ENCODE measurements around the gene ETFA.

The ETFA gene

GRCh38 chr15:76321171-76321570 lies 9.9 kb upstream of the ETFA start (continued):
- TF ChIP-seq ZNF692 (tag by site-specific recombination; IDR thresholded peaks at IDR 0.05) = no peak
- TF ChIP-seq SP7 (tag by site-specific recombination; IDR thresholded peaks at IDR 0.05) = peak; percentile 72
- no peak for TF ChIP-seq GLI2 (tag by site-specific recombination; IDR thresholded peaks at IDR 0.05; ENCODE audit: borderline replicate concordance, low read depth)
- no peak for TF ChIP-seq ZNF23 (tag by site-specific recombination; IDR thresholded peaks at IDR 0.05; ENCODE audit: borderline replicate concordance)
- TF ChIP-seq ZBTB11 (tag by site-specific recombination; conservative IDR thresholded peaks at IDR 0.05; ENCODE audit: low read depth) = no peak
- TF ChIP-seq ZNF350 (tag by site-specific recombination; IDR thresholded peaks at IDR 0.05) = no peak
- TF ChIP-seq ZNF433 (tag by site-specific recombination; IDR thresholded peaks at IDR 0.05; ENCODE audit: low read depth) = no peak
- peak; percentile 83 for TF ChIP-seq ZBTB6 (tag by site-specific recombination; IDR thresholded peaks at IDR 0.05)
- TF ChIP-seq ZNF518A (tag by site-specific recombination; conservative IDR thresholded peaks at IDR 0.05; ENCODE audit: low read depth) = no peak
- TF ChIP-seq REPIN1 (tag by site-specific recombination; IDR thresholded peaks at IDR 0.05; ENCODE audit: low read depth) = peak; percentile 44; the same call in 1 of the 2 replicates
- TF ChIP-seq ZNF274 (IDR thresholded peaks at IDR 0.05; ENCODE audit: low read length) = no peak
- no peak for TF ChIP-seq ZNF274 (tag by site-specific recombination; IDR thresholded peaks at IDR 0.05; ENCODE audit: borderline replicate concordance)
- no peak for TF ChIP-seq ZNF623 (tag by site-specific recombination; IDR thresholded peaks at IDR 0.05)
- TF ChIP-seq ZNF664 (tag by site-specific recombination; IDR thresholded peaks at IDR 0.05) = peak; percentile 94
- peak; percentile 27; the same call in 1 of the 2 replicates for TF ChIP-seq ZNF335 (tag by site-specific recombination; conservative IDR thresholded peaks at IDR 0.05)
- TF ChIP-seq ZNF18 (tag by site-specific recombination; IDR thresholded peaks at IDR 0.05) = no peak

Measured in HEK293 (cell line).